Naive thymus-derived CD8-positive, alpha-beta T cell (primary cell): Measurements from ENCODE around the gene SPTBN4. TPM values are rescaled to one million over a fixed set of nuclear protein-coding genes. Genes with fewer than 3 reads are reported as not detected.
A peak's percentile ranks its signal among the peaks of the same experiment; 100 is the strongest.
"Not testable (repeated sequence)": the region's sequence is repeated elsewhere in the genome, so short reads cannot be mapped to it uniquely, and the experiment has no call there.

ENCODE experiments used
- ATAC-seq, 2 donors: fragments of 150-1000 bp; cut with Tn5 transposase in 1 of 2; sonication (Bioruptor Pico), chemical (Tn5 transposase) in 1 of 2; 1 replicate in 1 of 2; 2 replicates in 1 of 2; pipeline ENCODE4 v1.10.0; 2021; ENCODE audit warnings: mild to moderate bottlenecking in 2 of 2, moderate library complexity in 2 of 2
- POLR2A ChIA-PET: fragments of 350-600 bp; sonication (Branson Sonifier 250); formaldehyde crosslinking; loops from one replicate; lab custom pipeline; 2021; ENCODE audit warnings: antibody characterized with exemption; lab: Charles Lee
- DNase-seq, 10 donors: peaks; one replicate each; pipeline versions ENCODE4 v3.0.0 to v3.0.0-alpha.2; 2020 to 2022
- H3K27ac Mint-ChIP-seq, 10 donors: one replicate each; pipeline ENCODE4 v1.8.0; 2020 to 2022; ENCODE audit warnings: mild to moderate bottlenecking in 10 of 10, mixed read lengths in 10 of 10, moderate library complexity in 4 of 10, inconsistent platforms in 1 of 10
- H3K27me3 Mint-ChIP-seq, 5 donors: one replicate each; pipeline ENCODE4 v1.8.0; 2021 to 2022; ENCODE audit warnings: mixed read lengths in 5 of 5
- H3K36me3 Mint-ChIP-seq, 3 donors: one replicate each; pipeline ENCODE4 v1.8.0; 2020 to 2022; ENCODE audit warnings: mixed read lengths in 3 of 3, mild to moderate bottlenecking in 2 of 3, inconsistent platforms in 1 of 3
- H3K4me1 Mint-ChIP-seq, 4 donors: one replicate each; pipeline ENCODE4 v1.8.0; 2021 to 2022; ENCODE audit warnings: mixed read lengths in 4 of 4
- H3K4me3 Mint-ChIP-seq, 10 donors: one replicate each; pipeline ENCODE4 v1.8.0; 2020 to 2022; ENCODE audit warnings: mild to moderate bottlenecking in 10 of 10, mixed read lengths in 10 of 10, moderate library complexity in 6 of 10, inconsistent platforms in 1 of 10
- H3K9me3 Mint-ChIP-seq, 9 donors: one replicate each; pipeline ENCODE4 v1.8.0; 2020 to 2022; ENCODE audit warnings: mixed read lengths in 9 of 9, mild to moderate bottlenecking in 3 of 9, inconsistent platforms in 1 of 9, moderate library complexity in 1 of 9
- polyA plus RNA-seq, 3 donors: library from polyadenylated mRNA; unstranded; fragments of 300-500 nt; fragmentation: Illumina TruSeq; gene quantifications; one replicate each; pipeline ENCODE4 v1.2.3, GENCODE V29; 2021
- total RNA-seq, 8 experiments: library from RNA in 2 of 8; stranded (reverse) in 2 of 8; gene quantifications; one replicate each; pipeline ENCODE4 v1.2.3 and lab custom pipeline; 2021 to 2026

SPTBN4 gene
- total and polyA plus RNA-seq, 5 experiments from 2014 or later = 0.13 to 0.62 (median 0.47) TPM; not detected in 2

DNA sequence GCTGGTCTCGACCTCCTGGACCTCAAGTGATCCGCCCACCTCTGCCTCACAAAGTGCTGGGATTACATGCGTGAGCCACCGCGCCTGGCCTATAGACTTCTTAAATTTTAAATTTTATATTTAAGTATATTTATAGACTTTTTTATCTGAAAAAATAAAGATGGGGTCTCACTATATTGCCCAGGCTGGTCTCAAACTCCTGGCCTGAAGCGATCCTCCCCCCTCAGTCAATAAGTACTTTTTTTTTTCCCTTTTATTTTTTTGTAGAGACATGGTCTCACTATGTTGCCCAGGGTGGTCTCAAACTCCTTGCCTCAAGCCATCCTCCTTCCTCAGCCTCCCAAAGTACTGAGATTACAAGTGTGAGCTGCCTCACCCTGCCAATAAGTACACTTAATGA lies 42.9 kb upstream of the SPTBN4 start:
- H3K36me3 Mint-ChIP-seq = peaks cover 0 to 6% (median 0%) of the 10 kb centered on the region in 3 donors
- H3K27me3 Mint-ChIP-seq = peaks cover 0 to 2% (median 0%) of the 10 kb centered on the region in 5 donors
- H3K4me3 Mint-ChIP-seq = peak overlapping the region in 8 of 10 donors; percentile 18 to 97 (median 68)
- peaks cover 9 to 38% (median 26%) of the 10 kb centered on the region in 4 donors for H3K4me1 Mint-ChIP-seq
- ATAC-seq (no peak), DNase-seq (no peak)
- POLR2A ChIA-PET = interaction anchor here (1.4 to 5.5 kb wide), 6 partner anchors 9 to 839 kb away, joined by 3 to 73 read pairs (median 8); partner anchors contain the start of genes BLVRB, SERTAD3 and SPTBN4
- peak overlapping the region; percentile 73 to 100 (median 86) for H3K27ac Mint-ChIP-seq
- no peaks in the 10 kb centered on the region for H3K9me3 Mint-ChIP-seq

- POLR2A ChIA-PET = interaction anchor here (1.4 to 5.5 kb wide), 7 partner anchors 8 to 838 kb away, joined by 3 to 73 read pairs (median 8); partner anchors contain the start of genes BLVRB, SERTAD3 and SPTBN4
- Mint-ChIP-seq H3K4me3 (peak overlapping the region; percentile 86 to 98 (median 94)), H3K27me3 (peaks cover 0 to 2% (median 0%) of the 10 kb centered on the region in 5 donors), H3K27ac (peak overlapping the region; percentile 91 to 100 (median 98)), H3K9me3 (no peaks in the 10 kb centered on the region), H3K4me1 (peaks cover 8 to 35% (median 23%) of the 10 kb centered on the region in 4 donors), H3K36me3 (peaks cover 0 to 6% (median 0%) of the 10 kb centered on the region in 3 donors)
- DNase-seq (peak in 1 of 10 donors; percentile 12), ATAC-seq (no peak)
Observed at GRCh38 chr19:40424637-40425449, 42.0 kb upstream of the SPTBN4 start.

- H3K4me3 Mint-ChIP-seq = peak within 1 kb of the TSS; percentile 86 to 98 (median 94)
- POLR2A ChIA-PET = interaction anchor here (0.6 to 5.5 kb wide), 18 partner anchors 7 to 972 kb away, joined by 3 to 73 read pairs (median 5); partner anchors contain the start of genes AKT2, BLVRB, C19orf47 and HNRNPUL1
- DNase-seq (peak; percentile 98 to 100 (median 100)), ATAC-seq (peak; percentile 87 to 92)
- peaks cover 8 to 33% (median 22%) of the 10 kb centered on the region in 4 donors for H3K4me1 Mint-ChIP-seq
- peak within 1 kb of the TSS; percentile 91 to 100 (median 98) for H3K27ac Mint-ChIP-seq
- peaks cover 0 to 6% (median 0%) of the 10 kb centered on the region in 3 donors for H3K36me3 Mint-ChIP-seq
- peaks cover 0 to 2% (median 0%) of the 10 kb centered on the region in 5 donors for H3K27me3 Mint-ChIP-seq
- no peaks in the 10 kb centered on the region for H3K9me3 Mint-ChIP-seq
Observed at GRCh38 chr19:40425450-40426287, 41.1 kb upstream of the SPTBN4 start, which contains the start of gene SERTAD1. SERTAD1 (minus strand) TSS chr19:40425992; CDS start chr19:40423546, 2,446 bp downstream.

DNA sequence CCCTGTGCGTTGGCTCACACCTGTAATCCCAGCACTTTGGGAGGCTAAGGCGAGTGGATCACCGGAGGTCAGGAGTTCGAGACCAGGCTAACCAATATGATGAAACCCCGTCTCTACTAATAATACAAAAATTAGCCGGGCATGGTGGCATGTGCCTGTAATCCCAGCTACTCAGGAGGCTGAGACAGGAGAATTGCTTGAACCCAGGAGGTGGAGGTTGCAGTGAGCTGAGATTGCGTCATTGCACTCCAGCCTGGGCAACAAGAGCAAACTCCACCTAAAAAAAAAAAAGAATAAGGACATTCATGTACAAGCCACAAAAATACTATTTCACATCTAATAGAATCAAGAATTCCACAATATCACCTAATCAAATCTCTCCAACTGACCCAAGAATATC lies 38.6 kb upstream of the SPTBN4 start:
- not testable (repeated sequence) for DNase-seq, H3K4me3 Mint-ChIP-seq, H3K9me3 Mint-ChIP-seq, H3K27me3 Mint-ChIP-seq, H3K36me3 Mint-ChIP-seq, ATAC-seq, H3K27ac Mint-ChIP-seq
- POLR2A ChIA-PET = interaction anchor here (0.7 to 4.5 kb wide), 2 partner anchors 14 to 1286 kb away, joined by 5 to 61 read pairs; partner anchors contain the start of gene SERTAD3
- peaks cover 8 to 27% (median 21%) of the 10 kb centered on the region in 4 donors for H3K4me1 Mint-ChIP-seq

DNA sequence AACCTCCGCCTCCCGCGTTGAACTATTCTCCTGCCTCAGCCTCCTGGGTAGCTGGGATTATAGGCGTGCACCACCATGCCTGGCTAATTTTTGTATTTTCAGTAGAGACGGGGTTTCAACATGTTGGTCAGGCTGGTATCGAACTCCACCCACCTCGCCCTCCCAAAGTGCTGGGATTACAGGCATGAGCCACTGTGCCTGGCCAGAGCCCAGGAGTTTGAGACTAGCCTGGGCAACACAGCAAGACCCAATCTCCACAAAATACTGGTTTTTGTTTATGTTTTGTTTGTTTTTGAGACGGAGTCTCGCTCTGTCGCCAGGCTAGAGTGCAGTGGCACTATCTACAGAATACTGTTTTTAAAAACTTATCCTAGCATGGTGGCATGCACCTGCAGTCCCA lies 36.6 kb upstream of the SPTBN4 start:
- H3K4me1 Mint-ChIP-seq = peaks cover 7 to 31% (median 18%) of the 10 kb centered on the region in 4 donors
- H3K9me3 Mint-ChIP-seq, H3K4me3 Mint-ChIP-seq, H3K36me3 Mint-ChIP-seq, H3K27ac Mint-ChIP-seq, ATAC-seq, DNase-seq, H3K27me3 Mint-ChIP-seq: not testable (repeated sequence)
- POLR2A ChIA-PET = interaction anchor here (1.9 kb wide), 1 partner anchor 9 kb away, joined by 5 read pairs; no protein-coding TSS in a partner anchor

DNA sequence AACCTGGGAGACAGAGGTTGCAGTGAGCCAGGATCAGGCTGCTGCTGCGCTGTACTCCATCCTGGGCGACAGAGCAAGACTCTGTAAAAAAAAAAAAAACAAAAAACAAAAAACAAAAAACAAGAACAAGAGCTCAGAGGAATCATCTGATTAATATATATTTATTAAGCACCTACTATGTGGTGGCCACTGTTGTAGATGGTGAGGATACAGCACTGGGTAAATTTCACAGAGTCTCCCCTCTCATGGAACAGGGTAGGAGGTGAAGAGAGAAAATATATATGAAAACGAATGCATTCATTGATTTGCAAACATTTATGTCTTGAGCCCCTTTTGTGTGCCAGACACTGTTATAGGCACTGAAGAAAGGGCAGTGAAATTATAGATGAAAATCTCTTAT lies 35.1 kb upstream of the SPTBN4 start:
- Mint-ChIP-seq H3K4me3 (peak overlapping the region in 6 of 10 donors; percentile 10 to 56 (median 17)), H3K4me1 (peaks cover 7 to 30% (median 14%) of the 10 kb centered on the region in 4 donors), H3K9me3 (no peaks in the 10 kb centered on the region), H3K36me3 (no peaks in the 10 kb centered on the region), H3K27me3 (no peaks in the 10 kb centered on the region), H3K27ac (peak overlapping the region in 3 of 10 donors; percentile 10 to 43 (median 27))
- POLR2A ChIA-PET = interaction anchor here (0.7 to 4.4 kb wide), 4 partner anchors 11 to 497 kb away, joined by 3 to 32 read pairs (median 5); partner anchors contain the start of genes SERTAD3 and SPTBN4
- no peak for ATAC-seq
- DNase-seq = no peak

DNA sequence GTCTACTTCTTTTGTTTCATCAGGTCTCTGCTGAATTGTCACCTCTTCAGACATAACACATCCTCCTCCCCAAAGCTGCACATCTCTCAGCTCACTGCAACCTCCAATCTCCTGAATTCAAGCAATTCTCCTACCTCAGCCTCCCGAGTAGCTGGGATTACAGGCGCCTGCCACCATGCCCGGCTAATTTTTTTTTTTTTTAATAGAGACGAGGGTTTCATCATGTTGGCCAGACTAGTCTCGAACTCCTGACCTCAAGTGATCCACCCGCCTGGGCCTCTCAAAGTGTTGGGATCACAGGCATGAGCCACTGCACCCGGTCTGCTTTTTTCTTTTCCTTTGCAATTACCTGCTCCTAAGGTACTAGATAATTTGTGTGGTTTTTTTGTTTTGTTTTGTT lies 34.0 kb upstream of the SPTBN4 start:
- not testable (repeated sequence) for ATAC-seq, H3K27me3 Mint-ChIP-seq, H3K9me3 Mint-ChIP-seq, H3K36me3 Mint-ChIP-seq, DNase-seq
- POLR2A ChIA-PET = interaction anchor here (0.7 to 4.4 kb wide), 5 partner anchors 9 to 161 kb away, joined by 3 to 32 read pairs (median 7); partner anchors contain the start of gene SERTAD3
- Mint-ChIP-seq H3K4me3 (peak overlapping the region; percentile 89 to 99 (median 95)), H3K27ac (peak overlapping the region in 9 of 10 donors; percentile 15 to 100 (median 97)), H3K4me1 (peaks cover 7 to 27% (median 14%) of the 10 kb centered on the region in 4 donors)

GRCh38 chr19:40433391-40434216 lies 33.2 kb upstream of the SPTBN4 start:
- Mint-ChIP-seq H3K36me3 (no peaks in the 10 kb centered on the region), H3K4me3 (peak overlapping the region; percentile 89 to 99 (median 95)), H3K4me1 (peaks cover 10 to 27% (median 15%) of the 10 kb centered on the region in 4 donors), H3K9me3 (no peaks in the 10 kb centered on the region), H3K27me3 (no peaks in the 10 kb centered on the region), H3K27ac (peak overlapping the region; percentile 94 to 100 (median 98))
- peak in 8 of 10 donors; percentile 26 to 61 (median 47) for DNase-seq
- peak; percentile 86 to 90 for ATAC-seq
- POLR2A ChIA-PET = interaction anchor here (0.6 to 4.4 kb wide), 6 partner anchors 8 to 189 kb away, joined by 4 to 32 read pairs (median 6); partner anchors contain the start of genes SERTAD1 and SERTAD3

DNA sequence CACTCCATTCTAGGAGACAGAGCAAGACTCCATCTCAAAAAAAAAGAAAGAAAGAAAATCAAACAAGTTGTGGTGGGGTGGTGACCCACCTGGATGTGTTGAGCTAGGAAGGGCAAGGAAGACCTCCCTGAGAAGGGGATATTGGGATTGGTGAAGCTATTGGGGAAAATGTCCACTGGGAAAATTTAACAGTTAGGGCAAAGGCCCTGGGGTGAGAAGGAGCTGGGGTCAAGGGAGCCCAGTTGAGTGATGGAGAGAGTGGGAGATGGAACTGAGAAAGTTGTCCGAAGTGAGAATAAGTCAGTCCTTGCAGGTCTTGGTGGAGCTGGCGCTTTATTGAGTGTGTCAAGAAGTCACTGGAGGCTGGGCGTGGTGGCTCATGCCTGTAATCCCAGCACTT lies 28.5 kb upstream of the SPTBN4 start:
- DNase-seq = no peak
- Mint-ChIP-seq H3K27ac (peak overlapping the region in 2 of 10 donors; percentile 5 to 20), H3K9me3 (no peaks in the 10 kb centered on the region), H3K4me1 (peaks cover 19 to 36% (median 29%) of the 10 kb centered on the region in 4 donors), H3K36me3 (peaks cover 0 to 17% (median 0%) of the 10 kb centered on the region in 3 donors), H3K4me3 (peak overlapping the region in 1 of 10 donors; percentile 20), H3K27me3 (no peaks in the 10 kb centered on the region)
- ATAC-seq = no peak
- POLR2A ChIA-PET = interaction anchor here (1.6 kb wide), 1 partner anchor 13 kb away, joined by 7 read pairs; the partner anchor contains the start of gene SERTAD1

- H3K27ac Mint-ChIP-seq = peak overlapping the region in 9 of 10 donors; percentile 89 to 99 (median 96)
- POLR2A ChIA-PET = interaction anchor here (0.5 to 5.8 kb wide), 5 partner anchors 14 to 164 kb away, joined by 3 to 73 read pairs (median 21); partner anchors contain the start of genes BLVRB, SERTAD1 and SPTBN4
- DNase-seq = no peak
- no peak for ATAC-seq
- no peaks in the 10 kb centered on the region for H3K9me3 Mint-ChIP-seq
- no peaks in the 10 kb centered on the region for H3K27me3 Mint-ChIP-seq
- H3K4me1 Mint-ChIP-seq = peaks cover 16 to 30% (median 23%) of the 10 kb centered on the region in 4 donors
- peak overlapping the region in 9 of 10 donors; percentile 38 to 100 (median 99) for H3K4me3 Mint-ChIP-seq
- peaks cover 0 to 17% (median 0%) of the 10 kb centered on the region in 3 donors for H3K36me3 Mint-ChIP-seq
Observed at GRCh38 chr19:40441719-40442253, 25.0 kb upstream of the SPTBN4 start.
